HG03521 (cell line): ENCODE results near the gene PSMF1.
"Not testable (repeated sequence)": the region's sequence is repeated elsewhere in the genome, so short reads cannot be mapped to it uniquely, and the experiment has no call there.

Experiments used
- ATAC-seq: cut with Tn5 transposase; IDR thresholded peaks from one replicate; pipeline ENCODE4 v1.9.1; 2021; ENCODE audit warnings: mild to moderate bottlenecking, moderate library complexity; ENCODE audit not compliant: unreplicated experiment

PSMF1 gene

GRCh38 chr20:1212607-1213396 lies 94.4 kb downstream of the PSMF1 start:
- no peak for ATAC-seq

DNA sequence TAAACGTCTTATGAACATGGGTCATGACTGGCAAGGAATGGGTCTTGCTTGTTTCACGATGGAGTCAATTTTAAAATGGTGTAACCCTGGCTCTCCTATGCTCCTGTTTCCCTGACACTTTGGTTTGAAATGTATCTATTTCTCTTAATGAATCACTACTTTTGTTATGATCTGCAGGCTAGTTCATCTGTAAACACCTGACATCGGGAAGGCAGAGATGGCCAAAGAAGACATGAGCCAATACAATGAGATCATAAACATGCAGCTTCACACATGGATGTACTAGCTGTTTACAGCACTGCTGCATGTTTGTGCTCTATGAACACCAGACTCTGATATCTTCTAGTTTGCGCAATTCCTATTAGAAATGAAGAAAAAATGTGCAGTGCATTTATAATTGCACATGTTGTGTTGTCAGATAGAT lies 96.4 kb downstream of the PSMF1 start:
- no peak for ATAC-seq

DNA sequence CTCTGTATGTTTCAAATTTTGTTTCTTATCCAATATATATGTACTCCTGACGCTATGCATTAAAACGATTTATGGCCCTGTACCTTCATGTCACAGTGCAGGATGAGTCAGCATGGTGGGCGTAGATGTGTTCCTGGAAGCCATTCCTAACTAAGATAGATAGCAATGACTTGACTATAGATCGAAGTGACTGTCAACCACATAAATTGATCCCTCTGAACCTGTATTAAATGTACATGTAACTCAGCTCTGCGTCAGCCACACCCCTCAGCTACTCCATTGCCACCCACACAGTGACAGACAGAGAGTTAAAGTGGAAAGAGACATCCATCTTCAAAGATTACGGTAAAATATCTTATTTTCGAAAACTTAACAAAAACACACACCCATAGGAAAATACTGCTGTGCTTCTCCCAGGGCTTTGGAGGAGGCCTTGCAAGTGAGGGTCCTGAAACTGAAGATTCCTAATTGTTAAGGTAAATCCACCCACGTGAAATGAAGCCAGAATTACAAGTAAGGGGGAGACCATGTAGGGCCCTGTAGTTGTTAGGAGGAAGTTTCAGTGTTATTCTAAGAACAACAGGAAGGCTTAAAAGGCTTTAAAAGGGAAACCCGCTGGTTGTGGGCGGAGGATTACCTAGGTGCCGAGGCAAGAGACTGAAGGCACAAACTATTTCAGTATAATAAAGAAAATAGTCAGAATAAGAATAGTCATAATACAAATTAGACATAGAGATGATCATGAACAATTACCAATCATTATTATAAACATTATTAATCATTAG lies 97.2 kb downstream of the PSMF1 start:
- no peak for ATAC-seq

GRCh38 chr20:1216527-1217427 lies 98.4 kb downstream of the PSMF1 start:
- not testable (repeated sequence) for ATAC-seq
